GM12878 (cell line): ENCODE results near the gene LTB4R. TPM values are rescaled to one million over a fixed set of nuclear protein-coding genes. Genes with fewer than 3 reads are reported as not detected.

Experiments
- ATAC-seq: fragments of 200-7000 bp; cut with Tn5 transposase; 3 replicates; pipeline ENCODE4 v1.9.1; 2020; ENCODE audit warnings: mild to moderate bottlenecking, moderate library complexity
- BruUV-seq: library from RNA; stranded (reverse); fragments of 400-500 nt; replicated peaks from 2 replicates; lab custom pipeline; 2021; lab: Mats Ljungman, UMichigan
- CTCF ChIA-PET: fragments of 300-600 bp; sonication (Branson Sonifier 250); formaldehyde crosslinking; extraction: SDS; loops from one replicate; lab custom pipeline; 2021; ENCODE audit warnings: inconsistent platforms; lab: Yijun Ruan, JAX
- POLR2A ChIA-PET: fragments of 350-600 bp; formaldehyde crosslinking; extraction: SDS; loops from one replicate; lab custom pipeline; 2021; ENCODE audit warnings: inconsistent platforms; lab: Charles Lee
- RAD21 ChIA-PET: fragments of 300-600 bp; sonication (Branson Sonifier 250); formaldehyde crosslinking; loops from one replicate; lab custom pipeline; 2023; ENCODE audit warnings: antibody characterized with exemption; ENCODE audit not compliant: unreplicated experiment; lab: Charles Lee
- SMC1A ChIA-PET: fragments of 300-600 bp; sonication (Branson Sonifier 250); formaldehyde crosslinking; loops from one replicate; lab custom pipeline; 2023; ENCODE audit not compliant: unreplicated experiment, uncharacterized antibody; lab: Charles Lee
- DNase-seq: peaks from one replicate; pipeline ENCODE4 v3.0.0-alpha.2; 2011; ENCODE audit warnings: low read depth, low spot score
- FAIRE-seq: peaks from 3 replicates; lab custom pipeline; 2011; peaks lifted over from hg19 to GRCh38; lab: Jason Lieb, UNC
- H2AFZ ChIP-seq: 2 replicates; pipeline ENCODE4 v1.6.0; 2011; ENCODE audit warnings: low read depth, low read length, control low read depth; ENCODE audit not compliant: control insufficient read depth
- H3K27ac ChIP-seq: 2 replicates; pipeline ENCODE4 v1.5.1; 2011; ENCODE audit warnings: control low read depth; ENCODE audit not compliant: control insufficient read depth, insufficient read depth
- H3K27me3 ChIP-seq, 2 experiments: replicated peaks in 1 of 2; 2 replicates each; pipeline versions ENCODE4 v1.6.0 to v1.6.1; 2011; ENCODE audit warnings: low read length in 1 of 2; ENCODE audit not compliant: control insufficient read depth in 2 of 2, insufficient read depth in 2 of 2
- H3K36me3 ChIP-seq, 2 experiments: 2 replicates each; pipeline ENCODE4 v1.5.1; 2011; ENCODE audit warnings: low read length in 1 of 2; ENCODE audit not compliant: control insufficient read depth in 2 of 2, insufficient read depth in 2 of 2
- H3K4me1 ChIP-seq: 2 replicates; pipeline ENCODE4 v1.6.1; 2011; ENCODE audit warnings: mild to moderate bottlenecking, low read length, moderate library complexity, mixed read lengths; ENCODE audit not compliant: control insufficient read depth, insufficient read depth
- H3K4me2 ChIP-seq: 2 replicates; pipeline ENCODE4 v1.6.0; 2011; ENCODE audit warnings: control low read depth; ENCODE audit not compliant: control insufficient read depth, insufficient read depth
- H3K4me3 ChIP-seq: fragments of 200-600 bp; sonication (generic); 2 replicates; pipeline ENCODE4 v1.5.1; 2016
- H3K79me2 ChIP-seq: 2 replicates; pipeline ENCODE4 v1.6.0; 2011; ENCODE audit warnings: low read length; ENCODE audit not compliant: control insufficient read depth, insufficient read depth
- H3K9ac ChIP-seq: 2 replicates; pipeline ENCODE4 v1.8.0; 2011; ENCODE audit warnings: low read length, control low read depth, mixed read lengths; ENCODE audit not compliant: control insufficient read depth, insufficient read depth
- H3K9me3 ChIP-seq: replicated peaks from 3 replicates; pipeline ENCODE4 v1.5.1; 2011; ENCODE audit warnings: mild to moderate bottlenecking, low read length; ENCODE audit not compliant: control insufficient read depth, insufficient read depth
- H4K20me1 ChIP-seq: 2 replicates; pipeline ENCODE4 v1.6.0; 2011; ENCODE audit not compliant: control insufficient read depth, insufficient read depth
- CBX3 ChIP-seq: fragments of 200-600 bp; sonication (generic); IDR thresholded peaks from 2 replicates; pipeline ENCODE4 v1.6.1; 2016; ENCODE audit warnings: low read depth, borderline replicate concordance
- CEBPB ChIP-seq, 2 experiments: fragments of 150-350 bp in 1 of 2; IDR thresholded peaks; 2 replicates each; pipeline ENCODE4 v1.6.1; 2012 to 2014; ENCODE audit warnings: low read depth in 2 of 2, low read length in 2 of 2, borderline replicate concordance in 1 of 2, inconsistent platforms in 1 of 2
- E4F1 ChIP-seq: fragments of 450-650 bp; IDR thresholded peaks from 2 replicates; pipeline ENCODE4 v1.6.1; 2018; ENCODE audit warnings: borderline replicate concordance, mild to moderate bottlenecking; ENCODE audit not compliant: partially characterized antibody
- ETV6 ChIP-seq, 2 experiments: fragments of 450-650 bp in 1 of 2; IDR thresholded peaks in 1 of 2; conservative IDR thresholded peaks in 1 of 2; 2 replicates each; pipeline ENCODE4 v1.6.1; 2014; ENCODE audit warnings: antibody characterized with exemption in 1 of 2, borderline replicate concordance in 1 of 2, low read depth in 1 of 2, mild to moderate bottlenecking in 1 of 2, moderate library complexity in 1 of 2
- FOS ChIP-seq: IDR thresholded peaks from 3 replicates; pipeline ENCODE4 v1.6.1; 2011; ENCODE audit warnings: borderline replicate concordance; ENCODE audit not compliant: insufficient read length; ENCODE audit errors: extremely low read depth
- NBN ChIP-seq: fragments of 450-650 bp; IDR thresholded peaks from 2 replicates; pipeline ENCODE4 v1.6.1; 2016
- STAT1 ChIP-seq: fragments of 450-650 bp; conservative IDR thresholded peaks from 2 replicates; pipeline ENCODE4 v1.6.1; 2014; ENCODE audit warnings: antibody characterized with exemption, mild to moderate bottlenecking
- WGBS: methylation state at CpG from one replicate; pipeline ENCODE4 v1.1.6; 2016; ENCODE audit warnings: low lambda C conversion rate; ENCODE audit not compliant: insufficient replicate concordance, insufficient coverage; ENCODE audit errors: missing lambda C conversion rate; 5-methylcytosine and 5-hydroxymethylcytosine counted together
- in situ Hi-C: fragments of 300-500 bp; cut with MboI; formaldehyde crosslinking; loops from 9 replicates; pipeline ENCODE4 v1.14.3; 2018; ENCODE audit warnings: mixed read lengths
- intact Hi-C: fragments of 100-400 bp; cut with micrococcal nuclease; formaldehyde crosslinking; loops from one replicate; pipeline ENCODE4 v1.14.2; 2022; ENCODE audit not compliant: unreplicated experiment
- polyA plus RNA-seq, 11 experiments: library from polyadenylated mRNA; depleted of rRNA in 4 of 11; unstranded in 6 of 11; stranded (reverse) in 5 of 11; fragments of >200 nt; fragmentation: Nextera tagmentation in 4 of 11; fragmentation: Illumina TruSeq in 1 of 11; extraction: Ambion mirVana in 4 of 11; extraction: Trizol in 1 of 11; gene quantifications; 1 replicate in 1 of 11; 2 replicates in 10 of 11; pipeline versions ENCODE4 v1.2.1 to v1.2.3, GENCODE V29; 2011 to 2016; ENCODE audit warnings: inconsistent platforms in 2 of 11, missing spikeins in 2 of 11, low read depth in 1 of 11
- total RNA-seq, 4 experiments: library from RNA; depleted of rRNA in 3 of 4; stranded (reverse); fragments of >200 nt in 3 of 4; fragmentation: Illumina TruSeq in 1 of 4; extraction: Trizol in 1 of 4; gene quantifications; 2 replicates each; pipeline versions ENCODE4 v1.2.1 to v1.2.3, GENCODE V29; 2013 to 2021

Gene LTB4R
- total and polyA plus RNA-seq, 10 of the 15 experiments (the other 5 are each of a cell fraction or from before 2014, with no cell fraction given): 1.2 to 14.0 (median 4.0) TPM

- H3K9me3 ChIP-seq: no peaks in the 10 kb centered on the region
- DNase-seq (no peak), ATAC-seq (no peak), FAIRE-seq (no peak)
- no peaks in the 10 kb centered on the region for H4K20me1 ChIP-seq
- intact Hi-C loops (loop anchor here (5.0 kb wide), 1 partner anchor 33 kb away; the partner anchor contains the start of gene NFATC4), in situ Hi-C loops (loop anchor here (5.0 kb wide), 1 partner anchor 98 kb away; no protein-coding TSS in a partner anchor)
- no peak within 1 kb of the TSS; the same call in 1 of the 2 replicates for H3K9ac ChIP-seq
- ChIA-PET CTCF (interaction anchor here (1.0 to 16.6 kb wide), 14 partner anchors 9 to 105 kb away, joined by 3 to 452 read pairs (median 9); partner anchors contain the start of genes CBLN3, CIDEB, KHNYN and LTB4R2), POLR2A (interaction anchor here (4.0 kb wide), 1 partner anchor 96 kb away, joined by 42 read pairs; the partner anchor contains the start of genes CBLN3 and KHNYN), SMC1A (interaction anchor here (1.6 to 4.9 kb wide), 3 partner anchors 16 to 101 kb away, joined by 4 to 77 read pairs (median 53); partner anchors contain the start of genes CBLN3 and KHNYN), RAD21 (interaction anchor here (1.0 to 5.0 kb wide), 5 partner anchors 13 to 101 kb away, joined by 3 to 141 read pairs (median 7); partner anchors contain the start of genes CBLN3 and KHNYN)
- no peaks in the 10 kb centered on the region; a peak in 1 of 4 replicates for H3K36me3 ChIP-seq
- H2AFZ ChIP-seq: peak within 1 kb of the TSS; percentile 58; the same call in 1 of the 2 replicates
- H3K4me3 ChIP-seq: peak within 1 kb of the TSS; percentile 59; the same call in 1 of the 2 replicates
- no peaks in the 10 kb centered on the region for H3K79me2 ChIP-seq
- BruUV-seq: no TSS peak
- WGBS: 23% methylated on average over 63 of the region's 65 CpGs
- peak within 1 kb of the TSS; percentile 90; the same call in 1 of the 2 replicates for H3K4me2 ChIP-seq
- H3K27ac ChIP-seq: no peak within 1 kb of the TSS
- H3K4me1 ChIP-seq: peaks cover 24% of the 10 kb centered on the region
- TF ChIP-seq CEBPB (IDR thresholded peaks at IDR 0.05; ENCODE audit: borderline replicate concordance in 1 of 2, low read depth in 2 of 2, low read length in 2 of 2) (no peak), ETV6 (conservative IDR thresholded peaks at IDR 0.05 in 1 of 2, IDR thresholded peaks at IDR 0.05 in 1 of 2; ENCODE audit: borderline replicate concordance in 1 of 2, low read depth in 1 of 2) (no peak), CBX3 (no peak), STAT1 (no peak), E4F1 (no peak), NBN (no peak), FOS (no peak)
- peaks cover 2 to 12% of the 10 kb centered on the region in 2 experiments; a peak in 3 of 4 replicates for H3K27me3 ChIP-seq
These were observed 23.4 kb downstream of the LTB4R start, which contains the start of gene ADCY4 for GRCh38 chr14:24334431-24335291. TSS of gene ADCY4 (minus strand) at chr14:24335071. CDS start at chr14:24334652, 419 bp downstream.
